SK-N-SH treated with all-trans-retinoic acid at 6 μM for 48 hours (cell line): Measurements from ENCODE around the gene RAPGEF5.

Experiments
- ATAC-seq: fragments of 200-7000 bp; cut with Tn5 transposase; 3 replicates; pipeline ENCODE4 v1.9.1; 2020; ENCODE audit warnings: mild to moderate bottlenecking, moderate library complexity
- ARNTL ChIP-seq: fragments of 450-650 bp; formaldehyde crosslinking; IDR thresholded peaks from 2 replicates; pipeline ENCODE4 v1.5.0; 2020; ENCODE audit warnings: low read depth, mild to moderate bottlenecking, moderate library complexity, borderline replicate concordance
- BACH2 ChIP-seq: fragments of 250-450 bp; sonication (Bioruptor Pico); IDR thresholded peaks from 2 replicates; pipeline ENCODE4 v1.9.0; 2021; ENCODE audit warnings: mild to moderate bottlenecking, borderline replicate concordance
- CREB5 ChIP-seq: fragments of 250-450 bp; sonication (Bioruptor Pico); IDR thresholded peaks from 2 replicates; pipeline ENCODE4 v1.5.1; 2020; ENCODE audit warnings: low read depth, mild to moderate bottlenecking, moderate library complexity
- CSDC2 ChIP-seq: fragments of 250-450 bp; sonication (Bioruptor Pico); IDR thresholded peaks from 2 replicates; pipeline ENCODE4 v1.5.0; 2020; ENCODE audit warnings: mild to moderate bottlenecking, moderate library complexity
- CSRNP3 ChIP-seq: fragments of 250-450 bp; sonication (Bioruptor Pico); IDR thresholded peaks from 2 replicates; pipeline ENCODE4 v1.5.1; 2021; ENCODE audit warnings: mild to moderate bottlenecking, moderate library complexity
- ESRRG ChIP-seq: fragments of 250-450 bp; sonication (Bioruptor Pico); IDR thresholded peaks from 2 replicates; pipeline ENCODE4 v1.6.1; 2021; ENCODE audit warnings: mild to moderate bottlenecking
- GLIS3 ChIP-seq: fragments of 250-450 bp; sonication (Bioruptor Pico); IDR thresholded peaks from 2 replicates; pipeline ENCODE4 v1.5.0; 2020; ENCODE audit warnings: mild to moderate bottlenecking, moderate library complexity
- ISL1 ChIP-seq: fragments of 250-450 bp; sonication (Bioruptor Pico); IDR thresholded peaks from 2 replicates; pipeline ENCODE4 v2.1.2; 2022; ENCODE audit warnings: mild to moderate bottlenecking, moderate library complexity
- OSR1 ChIP-seq: fragments of 250-450 bp; sonication (Bioruptor Pico); IDR thresholded peaks from 2 replicates; pipeline ENCODE4 v1.8.0; 2022; ENCODE audit warnings: moderate library complexity, mild to moderate bottlenecking, inconsistent platforms
- PATZ1 ChIP-seq: fragments of 250-450 bp; sonication (Bioruptor Pico); IDR thresholded peaks from 2 replicates; pipeline ENCODE4 v1.8.0; 2020; ENCODE audit warnings: mild to moderate bottlenecking, moderate library complexity, borderline replicate concordance
- POU6F1 ChIP-seq: fragments of 250-450 bp; sonication (Bioruptor Pico); IDR thresholded peaks from 2 replicates; pipeline ENCODE4 v1.8.0; 2021; ENCODE audit warnings: low read depth, mild to moderate bottlenecking, moderate library complexity, borderline replicate concordance
- PPARA ChIP-seq: fragments of 250-450 bp; sonication (Bioruptor Pico); IDR thresholded peaks from 2 replicates; pipeline ENCODE4 v1.5.0; 2020; ENCODE audit warnings: mild to moderate bottlenecking, borderline replicate concordance
- RARB ChIP-seq: fragments of 250-450 bp; sonication (Bioruptor Pico); IDR thresholded peaks from 2 replicates; pipeline ENCODE4 v1.8.0; 2021; ENCODE audit warnings: mild to moderate bottlenecking, moderate library complexity
- SNAI2 ChIP-seq: fragments of 250-450 bp; sonication (Bioruptor Pico); IDR thresholded peaks from 2 replicates; pipeline ENCODE4 v1.5.0; 2020; ENCODE audit warnings: mild to moderate bottlenecking, moderate library complexity
- TCF4 ChIP-seq: fragments of 250-450 bp; sonication (Bioruptor Pico); IDR thresholded peaks from 2 replicates; pipeline ENCODE4 v1.8.0; 2021; ENCODE audit warnings: mild to moderate bottlenecking, moderate library complexity, borderline replicate concordance
- TOX ChIP-seq: fragments of 250-450 bp; sonication (Bioruptor Pico); IDR thresholded peaks from 2 replicates; pipeline ENCODE4 v1.8.0; 2021; ENCODE audit warnings: mild to moderate bottlenecking, moderate library complexity, borderline replicate concordance
- TSHZ2 ChIP-seq: fragments of 250-450 bp; sonication (Bioruptor Pico); IDR thresholded peaks from 2 replicates; pipeline ENCODE4 v1.5.0; 2020; ENCODE audit warnings: mild to moderate bottlenecking, moderate library complexity
- ZFP30 ChIP-seq: fragments of 450-650 bp; formaldehyde crosslinking; IDR thresholded peaks from 2 replicates; pipeline ENCODE4 v1.5.0; 2022; ENCODE audit warnings: mild to moderate bottlenecking, moderate library complexity
- ZNF565 ChIP-seq: fragments of 450-650 bp; formaldehyde crosslinking; conservative IDR thresholded peaks from 2 replicates; pipeline ENCODE4 v1.5.0; 2020; ENCODE audit warnings: low read depth, mild to moderate bottlenecking, moderate library complexity
- ZNF70 ChIP-seq: fragments of 450-650 bp; formaldehyde crosslinking; IDR thresholded peaks from 2 replicates; pipeline ENCODE4 v1.5.0; 2020; ENCODE audit warnings: mild to moderate bottlenecking, moderate library complexity
- ZNF8 ChIP-seq: fragments of 450-650 bp; formaldehyde crosslinking; IDR thresholded peaks from 2 replicates; pipeline ENCODE4 v1.5.0; 2020; ENCODE audit warnings: mild to moderate bottlenecking, moderate library complexity

Gene RAPGEF5

GRCh38 chr7:22357311-22358175, 589 bp upstream of the RAPGEF5 start:
- TF ChIP-seq RARB (no peak), TCF4 (no peak), ISL1 (CRISPR knock-in tag) (no peak), CSRNP3 (CRISPR knock-in tag) (no peak), TSHZ2 (CRISPR knock-in tag) (no peak), ZNF8 (CRISPR knock-in tag) (no peak), ARNTL (no peak), SNAI2 (CRISPR knock-in tag) (no peak), ZNF565 (CRISPR knock-in tag) (no peak), CREB5 (CRISPR knock-in tag) (no peak), OSR1 (no peak), BACH2 (no peak), POU6F1 (CRISPR knock-in tag) (no peak), ESRRG (no peak), ZNF70 (CRISPR knock-in tag) (no peak), TOX (CRISPR knock-in tag) (no peak)

GRCh38 chr7:22356010-22356691, 803 bp downstream of the RAPGEF5 start:
- peak; percentile 63 for ATAC-seq
- no peak for TF ChIP-seq RARB

More at GRCh38 chr7:22357311-22358175, 589 bp upstream of the RAPGEF5 start:
- no peak for ATAC-seq

- TF ChIP-seq SNAI2 (CRISPR knock-in tag): no peak
- no peak for TF ChIP-seq ZNF70 (CRISPR knock-in tag)
- TF ChIP-seq PPARA (CRISPR knock-in tag): no peak
- no peak for TF ChIP-seq TCF4
- TF ChIP-seq GLIS3: no peak
- TF ChIP-seq ARNTL: no peak
- no peak for TF ChIP-seq ZFP30 (CRISPR knock-in tag)
- ATAC-seq: no peak
Measured at GRCh38 chr7:22355620-22356009, 1.3 kb downstream of the RAPGEF5 start.

GRCh38 chr7:22354462-22354861, 2.5 kb downstream of the RAPGEF5 start:
- TF ChIP-seq ZNF8 (CRISPR knock-in tag) (no peak), PPARA (CRISPR knock-in tag) (no peak), ZNF565 (CRISPR knock-in tag) (no peak), CSDC2 (CRISPR knock-in tag) (no peak), PATZ1 (CRISPR knock-in tag) (no peak), ISL1 (CRISPR knock-in tag) (no peak), TOX (CRISPR knock-in tag) (no peak), CREB5 (CRISPR knock-in tag) (no peak), BACH2 (no peak), ZNF70 (CRISPR knock-in tag) (no peak), TCF4 (no peak), ARNTL (no peak), POU6F1 (CRISPR knock-in tag) (no peak)
- no peak for ATAC-seq
